ENCODE data around the gene PRRC2C. TPM values are rescaled to one million over a fixed set of nuclear protein-coding genes. Genes with fewer than 3 reads are reported as not detected.

Gene PRRC2C
- total and polyA plus RNA-seq, 4 donors = 35.1 to 121 (median 80.4) TPM

DNA sequence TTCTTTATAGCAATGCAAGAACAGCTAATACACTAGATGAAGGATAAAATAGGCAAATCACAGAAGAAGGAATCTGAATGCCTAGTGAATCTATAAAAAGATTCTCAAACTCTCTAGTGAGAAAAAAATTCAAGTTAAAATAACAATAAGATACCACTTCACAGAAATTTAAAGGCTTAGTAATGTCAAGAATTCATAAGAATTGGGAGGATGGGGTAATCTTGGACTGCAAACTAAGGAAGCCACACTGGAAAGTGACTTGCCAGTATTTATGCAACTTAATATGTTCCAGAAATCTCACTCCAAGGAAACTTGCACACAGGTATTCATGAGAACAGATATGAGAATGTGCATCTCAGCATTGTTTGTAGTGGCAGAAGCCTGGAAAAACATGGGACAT, 38.9 kb upstream of the PRRC2C start:
- H3K36me3 ChIP-seq (ENCODE audit: control insufficient read depth in 4 of 4, insufficient read depth in 4 of 4, low read length in 4 of 4) = no peaks in the 10 kb centered on the region
- no peaks in the 10 kb centered on the region for H3K27me3 ChIP-seq (ENCODE audit: control insufficient read depth in 3 of 3, insufficient read depth in 3 of 3, low read length in 2 of 3)
- no peak for DNase-seq
- no peak for TF ChIP-seq CTCF (IDR thresholded peaks at IDR 0.05; ENCODE audit: control extremely low read depth, extremely low read depth)
- H3K4me3 ChIP-seq = no peak overlapping the region
- H3K9ac ChIP-seq (ENCODE audit: insufficient read depth in 1 of 2, low read length in 2 of 2) = no peak overlapping the region
- H3K4me1 ChIP-seq (ENCODE audit: control insufficient read depth in 5 of 5, insufficient read depth in 5 of 5, low read length in 5 of 5) = no peaks in the 10 kb centered on the region
- ATAC-seq (ENCODE audit: insufficient read depth, low FRiP score) = no peak
- H3K9me3 ChIP-seq (ENCODE audit: control insufficient read depth in 4 of 4, insufficient read depth in 3 of 4, low read length in 3 of 4) = no peaks in the 10 kb centered on the region
- H3K27ac ChIP-seq (ENCODE audit: low read depth in 1 of 2, low read length in 1 of 2) = no peak overlapping the region

- H3K4me1 ChIP-seq (ENCODE audit: control insufficient read depth in 5 of 5, insufficient read depth in 5 of 5, low read length in 5 of 5) = no peaks in the 10 kb centered on the region
- H3K36me3 ChIP-seq (ENCODE audit: control insufficient read depth in 4 of 4, insufficient read depth in 4 of 4, low read length in 4 of 4) = no peaks in the 10 kb centered on the region
- no peak overlapping the region for H3K9ac ChIP-seq (ENCODE audit: insufficient read depth in 1 of 2, low read length in 2 of 2)
- DNase-seq (no peak), ATAC-seq (ENCODE audit: insufficient read depth, low FRiP score) (no peak)
- H3K4me3 ChIP-seq = no peak overlapping the region
- H3K27me3 ChIP-seq (ENCODE audit: control insufficient read depth in 3 of 3, insufficient read depth in 3 of 3, low read length in 2 of 3) = no peaks in the 10 kb centered on the region
- no peak for TF ChIP-seq CTCF (IDR thresholded peaks at IDR 0.05; ENCODE audit: control extremely low read depth, extremely low read depth)
- no peak overlapping the region for H3K27ac ChIP-seq (ENCODE audit: low read depth in 1 of 2, low read length in 1 of 2)
- H3K9me3 ChIP-seq (ENCODE audit: control insufficient read depth in 4 of 4, insufficient read depth in 3 of 4, low read length in 3 of 4) = no peaks in the 10 kb centered on the region
Observed at GRCh38 chr1:171455967-171456366, 29.4 kb upstream of the PRRC2C start.

DNA sequence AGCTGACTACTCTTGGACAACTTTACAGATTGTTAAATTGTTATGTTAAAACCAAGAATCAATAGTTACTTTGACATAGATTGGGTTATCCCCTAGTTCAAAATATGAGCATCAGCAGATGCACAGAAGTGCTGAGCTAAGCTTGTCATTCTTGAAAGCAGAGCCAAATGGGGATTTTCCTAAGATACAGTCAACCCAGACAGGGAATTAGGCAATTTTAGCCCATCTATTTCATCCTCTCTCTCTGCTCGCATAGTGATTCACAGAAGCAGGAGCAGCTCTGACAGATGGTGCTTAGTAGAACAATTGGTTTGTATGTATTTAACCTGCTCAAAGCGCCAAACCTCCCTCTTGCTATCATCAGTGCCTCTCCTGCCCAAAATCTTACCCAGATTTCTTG, 27.9 kb upstream of the PRRC2C start:
- DNase-seq = peak in 1 of 3 donors; percentile 34
- Histone ChIP-seq H3K27ac (ENCODE audit: low read depth in 1 of 2, low read length in 1 of 2) (no peak overlapping the region), H3K4me3 (no peak overlapping the region), H3K4me1 (ENCODE audit: control insufficient read depth in 5 of 5, insufficient read depth in 5 of 5, low read length in 5 of 5) (no peaks in the 10 kb centered on the region), H3K9me3 (ENCODE audit: control insufficient read depth in 4 of 4, insufficient read depth in 3 of 4, low read length in 3 of 4) (no peaks in the 10 kb centered on the region), H3K9ac (ENCODE audit: insufficient read depth in 1 of 2, low read length in 2 of 2) (no peak overlapping the region), H3K36me3 (ENCODE audit: control insufficient read depth in 4 of 4, insufficient read depth in 4 of 4, low read length in 4 of 4) (no peaks in the 10 kb centered on the region), H3K27me3 (ENCODE audit: control insufficient read depth in 3 of 3, insufficient read depth in 3 of 3, low read length in 2 of 3) (no peaks in the 10 kb centered on the region)
- 80 to 83% methylated on average over 2 of the region's 2 CpGs for WGBS, 2 donors
- no peak for TF ChIP-seq CTCF (IDR thresholded peaks at IDR 0.05; ENCODE audit: control extremely low read depth, extremely low read depth)
- no peak for ATAC-seq (ENCODE audit: insufficient read depth, low FRiP score)

DNA sequence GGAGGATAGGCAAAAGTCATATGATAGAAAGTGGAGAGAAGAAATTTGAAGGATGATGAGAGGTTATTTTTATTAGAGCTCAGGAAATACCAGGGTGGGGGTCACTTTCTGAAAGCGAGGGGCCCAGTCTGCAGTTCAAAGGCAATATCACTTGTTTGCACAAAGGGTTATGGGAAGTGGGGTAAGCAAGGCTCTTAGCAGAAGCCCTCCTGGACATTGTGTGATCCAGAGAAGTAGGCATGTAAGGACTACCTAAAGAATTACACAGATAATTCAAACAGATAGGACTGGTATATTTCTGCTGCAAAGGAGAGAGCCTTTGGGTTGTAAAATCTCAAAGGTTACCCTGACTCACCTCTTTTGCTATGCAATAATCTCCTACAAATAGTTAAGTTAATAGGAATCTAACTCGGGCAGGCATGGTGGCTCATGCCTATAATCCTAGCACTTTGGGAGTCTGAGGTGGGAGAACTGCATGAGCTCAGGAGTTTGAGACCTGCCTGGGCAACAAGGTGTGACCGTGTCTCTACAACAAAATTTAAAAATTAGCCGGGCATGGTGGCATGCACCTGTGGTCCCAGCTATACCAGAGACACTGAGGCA, 25.2 kb upstream of the PRRC2C start:
- TF ChIP-seq CTCF (IDR thresholded peaks at IDR 0.05; ENCODE audit: control extremely low read depth, extremely low read depth) = no peak
- no peak for ATAC-seq (ENCODE audit: insufficient read depth, low FRiP score)
- no peaks in the 10 kb centered on the region for H3K9me3 ChIP-seq (ENCODE audit: control insufficient read depth in 4 of 4, insufficient read depth in 3 of 4, low read length in 3 of 4)
- no peak overlapping the region for H3K9ac ChIP-seq (ENCODE audit: insufficient read depth in 1 of 2, low read length in 2 of 2)
- no peaks in the 10 kb centered on the region for H3K27me3 ChIP-seq (ENCODE audit: control insufficient read depth in 3 of 3, insufficient read depth in 3 of 3, low read length in 2 of 3)
- H3K27ac ChIP-seq (ENCODE audit: low read depth in 1 of 2, low read length in 1 of 2) = no peak overlapping the region
- no peak for DNase-seq
- WGBS, 2 donors = 66 to 76% methylated on average over 4 of the region's 4 CpGs
- H3K36me3 ChIP-seq (ENCODE audit: control insufficient read depth in 4 of 4, insufficient read depth in 4 of 4, low read length in 4 of 4) = no peaks in the 10 kb centered on the region
- H3K4me3 ChIP-seq = no peak overlapping the region
- no peaks in the 10 kb centered on the region for H3K4me1 ChIP-seq (ENCODE audit: control insufficient read depth in 5 of 5, insufficient read depth in 5 of 5, low read length in 5 of 5)
